GM18873 (cell line): Measurements from ENCODE around the gene ERCC6.

ENCODE experiments used
- ATAC-seq: cut with Tn5 transposase; IDR thresholded peaks from one replicate; pipeline ENCODE4 v1.9.1; 2021; ENCODE audit warnings: mild to moderate bottlenecking, moderate library complexity, moderate number of reproducible peaks; ENCODE audit not compliant: unreplicated experiment, low FRiP score

The ERCC6 gene

GRCh38 chr10:49538381-49539319 lies at the start of gene ERCC6:
TSS of gene ERCC6 (minus strand) at chr10:49539121.
- peak; percentile 66 for ATAC-seq

GRCh38 chr10:49587981-49588380 lies 49.1 kb upstream of the ERCC6 start:
- no peak for ATAC-seq

GRCh38 chr10:49585387-49585786 lies 46.5 kb upstream of the ERCC6 start:
- ATAC-seq, result no peak

GRCh38 chr10:49579621-49580020 lies 40.7 kb upstream of the ERCC6 start:
- no peak for ATAC-seq

- ATAC-seq, result no peak
Observed at GRCh38 chr10:49578392-49578791, 39.5 kb upstream of the ERCC6 start.

GRCh38 chr10:49577182-49577925 lies 38.4 kb upstream of the ERCC6 start:
- no peak for ATAC-seq

GRCh38 chr10:49575489-49576072 lies 36.7 kb upstream of the ERCC6 start:
- no peak for ATAC-seq

- no peak for ATAC-seq
Observed at GRCh38 chr10:49572594-49573114, 33.7 kb upstream of the ERCC6 start.

- ATAC-seq, result no peak
Observed at GRCh38 chr10:49571388-49571787, 32.5 kb upstream of the ERCC6 start.

- ATAC-seq, result no peak
Observed at GRCh38 chr10:49569031-49569631, 30.2 kb upstream of the ERCC6 start.

- no peak for ATAC-seq
Observed at GRCh38 chr10:49568235-49568634, 29.3 kb upstream of the ERCC6 start.

- no peak for ATAC-seq
Observed at GRCh38 chr10:49567810-49568209, 28.9 kb upstream of the ERCC6 start.

GRCh38 chr10:49564461-49565009 lies 25.6 kb upstream of the ERCC6 start:
- no peak for ATAC-seq

- ATAC-seq, result no peak
Observed at GRCh38 chr10:49562893-49563292, 24.0 kb upstream of the ERCC6 start.

- no peak for ATAC-seq
Observed at GRCh38 chr10:49560526-49560925, 21.6 kb upstream of the ERCC6 start.

GRCh38 chr10:49559476-49559875 lies 20.6 kb upstream of the ERCC6 start:
- no peak for ATAC-seq

- ATAC-seq, result no peak
Observed at GRCh38 chr10:49558190-49558589, 19.3 kb upstream of the ERCC6 start.

GRCh38 chr10:49557681-49558080 lies 18.8 kb upstream of the ERCC6 start:
- ATAC-seq, result no peak

GRCh38 chr10:49556723-49557122 lies 17.8 kb upstream of the ERCC6 start:
- ATAC-seq, result no peak

GRCh38 chr10:49552277-49552676 lies 13.4 kb upstream of the ERCC6 start:
- no peak for ATAC-seq
